Measurements from ENCODE around the gene CDS1.

Gene CDS1

GRCh38 chr4:84563002-84563401 is 19.9 kb upstream of the CDS1 start:
- Histone ChIP-seq H3K9me3 (no peaks in the 10 kb centered on the region), H3K36me3 (no peaks in the 10 kb centered on the region)
- no peak for TF ChIP-seq CTCF (IDR thresholded peaks at IDR 0.05; ENCODE audit: low read depth, low read length)

GRCh38 chr4:84565951-84566350 is 17.0 kb upstream of the CDS1 start:
- Histone ChIP-seq H3K4me1 (no peaks in the 10 kb centered on the region), H3K4me3 (ENCODE audit: low read depth, low read length) (no peak overlapping the region), H3K27me3 (no peaks in the 10 kb centered on the region), H3K36me3 (no peaks in the 10 kb centered on the region), H3K9me3 (no peaks in the 10 kb centered on the region)
- TF ChIP-seq CTCF (IDR thresholded peaks at IDR 0.05; ENCODE audit: low read depth, low read length): no peak
- DNase-seq: no peak

More at GRCh38 chr4:84563002-84563401, 19.9 kb upstream of the CDS1 start:
- Histone ChIP-seq H3K4me3 (ENCODE audit: low read depth, low read length) (no peak overlapping the region), H3K4me1 (no peaks in the 10 kb centered on the region), H3K27me3 (no peaks in the 10 kb centered on the region)
- no peak for DNase-seq

GRCh38 chr4:84568496-84568895 is 14.4 kb upstream of the CDS1 start:
- no peak for TF ChIP-seq CTCF (IDR thresholded peaks at IDR 0.05; ENCODE audit: low read depth, low read length)
- Histone ChIP-seq H3K36me3 (no peaks in the 10 kb centered on the region), H3K4me3 (ENCODE audit: low read depth, low read length) (no peak overlapping the region), H3K4me1 (no peaks in the 10 kb centered on the region), H3K27me3 (no peaks in the 10 kb centered on the region), H3K9me3 (no peaks in the 10 kb centered on the region)
- no peak for DNase-seq

GRCh38 chr4:84569009-84569408 is 13.9 kb upstream of the CDS1 start:
- TF ChIP-seq CTCF (IDR thresholded peaks at IDR 0.05; ENCODE audit: low read depth, low read length): no peak
- H3K4me3 ChIP-seq (ENCODE audit: low read depth, low read length): no peak overlapping the region
- no peaks in the 10 kb centered on the region for H3K9me3 ChIP-seq
- H3K4me1 ChIP-seq: no peaks in the 10 kb centered on the region
- DNase-seq: no peak
- H3K27me3 ChIP-seq: no peaks in the 10 kb centered on the region
- no peaks in the 10 kb centered on the region for H3K36me3 ChIP-seq

- Histone ChIP-seq H3K36me3 (no peaks in the 10 kb centered on the region), H3K4me1 (no peaks in the 10 kb centered on the region), H3K4me3 (ENCODE audit: low read depth, low read length) (no peak overlapping the region), H3K27me3 (no peaks in the 10 kb centered on the region), H3K9me3 (no peaks in the 10 kb centered on the region)
- no peak for DNase-seq
- TF ChIP-seq CTCF (IDR thresholded peaks at IDR 0.05; ENCODE audit: low read depth, low read length): no peak
Observed at GRCh38 chr4:84573385-84574068, 9.4 kb upstream of the CDS1 start.

GRCh38 chr4:84574069-84574720 is 8.7 kb upstream of the CDS1 start:
- TF ChIP-seq CTCF (IDR thresholded peaks at IDR 0.05; ENCODE audit: low read depth, low read length): no peak
- Histone ChIP-seq H3K4me1 (no peaks in the 10 kb centered on the region), H3K36me3 (no peaks in the 10 kb centered on the region), H3K27me3 (no peaks in the 10 kb centered on the region), H3K9me3 (no peaks in the 10 kb centered on the region), H3K4me3 (ENCODE audit: low read depth, low read length) (no peak overlapping the region)
- DNase-seq: no peak

Data from BE2C (cell line).